GM12865 (cell line): ENCODE measurements around the gene IZUMO2.

Source experiments
- DNase-seq: peaks from one replicate; pipeline ENCODE4 v3.0.0; 2010; ENCODE audit warnings: low read depth
- H3K4me3 ChIP-seq: 2 replicates; pipeline ENCODE4 v1.5.1; 2011; ENCODE audit warnings: mild to moderate bottlenecking, low read depth, low read length, control low read depth
- TF ChIP-seq, protein P1 (sequence below): IDR thresholded peaks from 2 replicates; pipeline ENCODE4 v1.5.1; 2011; ENCODE audit warnings: low read length, control low read depth, low read depth, inconsistent platforms; ENCODE audit not compliant: insufficient read depth; ENCODE audit errors: missing control alignments

Gene IZUMO2

DNA sequence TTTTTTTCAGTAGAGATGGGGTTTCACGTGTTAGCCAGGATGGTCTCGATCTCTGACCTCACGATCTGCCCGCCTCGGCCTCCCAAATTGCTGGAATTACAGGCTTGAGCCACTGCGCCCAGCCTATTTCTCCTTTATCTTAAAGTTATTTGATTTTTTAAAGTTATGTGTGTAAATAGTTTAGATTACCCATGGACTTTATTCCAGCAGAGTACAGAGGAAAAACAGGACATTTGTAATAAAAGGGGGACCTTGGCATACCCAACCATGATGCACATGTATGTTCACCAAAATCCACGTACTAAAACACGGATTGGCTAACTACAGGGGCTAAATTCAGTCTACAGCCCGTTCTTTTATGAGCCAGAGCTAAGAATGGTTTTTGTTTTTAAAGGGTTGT is 13.7 kb upstream of the IZUMO2 start:
- no peak for DNase-seq
- TF ChIP-seq, protein P1, sequence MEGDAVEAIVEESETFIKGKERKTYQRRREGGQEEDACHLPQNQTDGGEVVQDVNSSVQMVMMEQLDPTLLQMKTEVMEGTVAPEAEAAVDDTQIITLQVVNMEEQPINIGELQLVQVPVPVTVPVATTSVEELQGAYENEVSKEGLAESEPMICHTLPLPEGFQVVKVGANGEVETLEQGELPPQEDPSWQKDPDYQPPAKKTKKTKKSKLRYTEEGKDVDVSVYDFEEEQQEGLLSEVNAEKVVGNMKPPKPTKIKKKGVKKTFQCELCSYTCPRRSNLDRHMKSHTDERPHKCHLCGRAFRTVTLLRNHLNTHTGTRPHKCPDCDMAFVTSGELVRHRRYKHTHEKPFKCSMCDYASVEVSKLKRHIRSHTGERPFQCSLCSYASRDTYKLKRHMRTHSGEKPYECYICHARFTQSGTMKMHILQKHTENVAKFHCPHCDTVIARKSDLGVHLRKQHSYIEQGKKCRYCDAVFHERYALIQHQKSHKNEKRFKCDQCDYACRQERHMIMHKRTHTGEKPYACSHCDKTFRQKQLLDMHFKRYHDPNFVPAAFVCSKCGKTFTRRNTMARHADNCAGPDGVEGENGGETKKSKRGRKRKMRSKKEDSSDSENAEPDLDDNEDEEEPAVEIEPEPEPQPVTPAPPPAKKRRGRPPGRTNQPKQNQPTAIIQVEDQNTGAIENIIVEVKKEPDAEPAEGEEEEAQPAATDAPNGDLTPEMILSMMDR, result no peak
- no peak overlapping the region for H3K4me3 ChIP-seq

DNA sequence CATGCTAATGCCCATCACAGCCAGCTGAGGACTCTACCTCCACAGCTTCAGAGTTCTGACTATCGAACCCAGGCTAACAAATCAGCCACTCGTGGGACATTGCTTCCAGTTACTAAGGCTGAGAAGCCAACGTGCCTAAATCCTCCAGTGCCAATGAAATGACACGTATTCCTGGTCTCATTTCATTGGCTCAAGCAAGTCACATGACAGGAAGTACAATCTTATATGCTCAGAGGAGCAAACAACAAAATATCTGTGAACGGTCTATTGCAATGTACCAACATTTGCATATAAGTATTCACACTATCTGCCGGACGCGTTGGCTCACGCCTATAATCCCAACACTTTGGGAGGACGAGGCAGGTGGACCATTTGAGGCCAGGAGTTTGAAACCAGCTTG is 12.8 kb upstream of the IZUMO2 start:
- TF ChIP-seq, protein P1, result no peak
- peak; percentile 18 for DNase-seq
- H3K4me3 ChIP-seq, result no peak overlapping the region

DNA sequence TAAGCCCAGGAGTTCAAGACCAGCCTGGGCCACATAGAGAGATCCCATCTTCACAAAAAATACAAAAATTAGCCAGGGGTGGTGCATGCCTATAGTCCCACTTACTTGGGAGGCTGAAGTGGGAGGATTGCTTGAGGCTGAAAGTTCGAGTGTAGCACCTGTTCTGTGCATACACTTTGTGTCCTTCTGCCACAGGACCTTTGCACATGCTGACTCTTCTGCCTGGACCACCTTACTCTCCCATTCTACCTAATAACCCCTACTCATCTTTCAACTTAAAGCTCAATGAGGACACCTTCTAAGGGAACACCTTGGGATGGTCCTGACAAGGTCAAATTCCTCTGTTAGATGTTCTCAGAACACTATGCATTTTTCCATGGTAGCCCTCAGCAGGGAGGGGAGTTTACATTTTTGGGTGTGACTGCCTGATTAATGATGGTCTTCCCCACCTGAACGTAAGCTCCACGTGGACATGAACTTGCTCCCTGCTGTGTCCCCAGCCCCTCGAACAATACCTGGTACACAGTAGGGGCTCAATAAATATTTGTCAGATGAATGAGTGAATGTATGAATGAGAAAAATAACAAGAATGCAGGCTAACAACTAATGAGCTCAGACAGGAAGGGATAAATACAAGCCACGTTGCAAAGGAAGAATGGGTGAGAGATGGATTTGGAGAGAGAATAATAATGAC is 11.2 kb upstream of the IZUMO2 start:
- no peak overlapping the region for H3K4me3 ChIP-seq
- no peak for DNase-seq
- TF ChIP-seq, protein P1, result no peak

DNA sequence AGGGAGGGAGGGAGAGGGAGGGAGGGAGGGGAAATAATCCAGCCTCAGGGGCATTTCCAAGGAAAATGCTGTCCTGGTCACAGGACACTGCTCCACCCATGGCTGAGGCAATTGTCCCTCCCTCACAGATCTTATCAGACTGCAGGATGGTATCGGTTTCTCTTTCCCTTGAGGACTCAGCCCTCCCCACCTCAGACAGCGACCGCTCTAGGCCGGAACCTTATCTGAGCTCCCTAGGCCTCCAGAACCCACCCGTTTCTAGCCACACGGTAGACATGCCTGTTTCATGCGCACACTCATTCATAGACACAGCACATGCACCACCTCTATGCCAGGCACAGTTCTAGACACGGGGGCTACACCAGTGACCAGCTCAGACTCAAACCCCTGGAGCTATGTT is 10.0 kb upstream of the IZUMO2 start:
- DNase-seq, result peak; percentile 87
- H3K4me3 ChIP-seq, result peak overlapping the region; percentile 12
- TF ChIP-seq, protein P1, result no peak

DNA sequence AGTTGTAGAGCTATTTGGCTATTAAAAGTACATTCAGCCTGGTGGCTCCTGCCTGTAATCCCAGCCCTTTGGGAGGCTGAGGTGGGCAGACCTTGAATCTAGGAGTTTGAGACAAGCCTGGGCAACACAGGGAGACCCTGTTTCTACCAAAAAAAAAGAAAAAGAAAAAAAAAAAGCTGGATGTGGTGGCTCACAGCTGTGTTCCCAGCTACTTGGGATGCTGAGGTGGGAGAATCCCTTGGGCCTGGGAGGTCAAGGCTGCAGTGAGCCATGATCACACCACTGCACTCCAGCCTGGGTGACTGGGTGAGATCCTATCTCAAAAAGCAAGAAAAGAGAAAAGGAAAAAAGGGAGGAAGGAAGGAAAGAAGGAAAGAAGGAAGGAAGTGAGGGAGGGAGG is 9.6 kb upstream of the IZUMO2 start:
- TF ChIP-seq, protein P1, result no peak
- no peak for DNase-seq
- no peak overlapping the region for H3K4me3 ChIP-seq

DNA sequence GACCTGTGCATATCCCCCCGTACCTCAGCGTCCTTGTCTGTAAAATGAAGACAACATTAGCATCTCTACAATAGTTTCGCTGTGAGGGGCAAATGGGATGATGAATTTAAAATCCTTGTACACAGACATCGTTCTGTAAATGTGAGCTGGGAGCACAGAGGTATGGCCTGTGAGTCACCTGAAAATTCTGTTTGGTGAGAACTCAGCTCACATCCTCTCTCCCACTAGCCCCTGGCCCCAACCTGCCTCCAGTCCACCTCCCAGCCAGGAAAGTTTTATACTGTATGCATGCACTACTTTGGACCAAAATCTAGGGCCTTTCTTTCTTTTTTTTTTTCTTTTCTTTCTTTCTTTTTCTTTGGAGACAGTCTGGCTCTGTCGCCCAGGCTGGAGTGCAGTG is 8.7 kb upstream of the IZUMO2 start:
- no peak overlapping the region for H3K4me3 ChIP-seq
- no peak for DNase-seq
- TF ChIP-seq, protein P1, result no peak

DNA sequence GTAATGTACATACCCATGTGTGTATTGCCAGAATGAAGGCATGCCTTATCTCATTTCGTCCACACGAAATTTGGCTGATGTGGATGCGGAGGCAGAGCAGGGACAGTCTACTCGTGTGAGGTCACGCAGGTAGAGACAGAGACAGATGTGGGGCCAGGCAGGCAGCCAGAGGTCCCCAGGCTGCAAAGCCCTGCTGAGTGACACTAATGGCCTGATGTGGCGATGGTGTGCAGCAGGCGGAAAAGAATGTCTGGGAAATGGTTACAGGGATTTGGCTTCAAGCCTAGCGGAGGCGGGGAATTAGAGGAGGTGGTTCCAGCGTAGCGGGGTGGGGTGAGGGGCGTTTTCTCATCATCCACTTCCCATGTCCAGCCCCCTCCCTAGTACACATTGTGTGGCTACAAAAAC is 4.2 kb upstream of the IZUMO2 start:
- no peak overlapping the region for H3K4me3 ChIP-seq

More for the DNA sequence above, 4.2 kb upstream of the IZUMO2 start:
- TF ChIP-seq, protein P1, result no peak
- DNase-seq, result no peak
